WTC11 (cell line): Measurements from ENCODE around the gene ARHGEF12. TPM values are rescaled to one million over a fixed set of nuclear protein-coding genes. Genes with fewer than 3 reads are reported as not detected.
A peak's percentile ranks its signal among the peaks of the same experiment; 100 is the strongest.

ENCODE experiments used
- ATAC-seq: fragments of 200-7000 bp; cut with Tn5 transposase; 2 replicates; pipeline ENCODE4 v1.10.0; 2021; ENCODE audit warnings: mild to moderate bottlenecking, moderate library complexity
- CTCF ChIA-PET: fragments of 300-600 bp; sonication (Branson Sonifier 250); formaldehyde crosslinking; loops from one replicate; lab custom pipeline; 2021; ENCODE audit warnings: antibody characterized with exemption; lab: Charles Lee
- POLR2A ChIA-PET: fragments of 350-600 bp; sonication (Branson Sonifier 250); formaldehyde crosslinking; loops from one replicate; lab custom pipeline; 2021; ENCODE audit warnings: antibody characterized with exemption; lab: Charles Lee
- DNase-seq: peaks from one replicate; pipeline ENCODE4 v3.0.0; 2021; ENCODE audit warnings: low spot score
- H3K27ac Mint-ChIP-seq: 2 replicates; pipeline ENCODE4 v1.8.0; 2021; ENCODE audit warnings: mixed read lengths
- H3K27me3 Mint-ChIP-seq: 2 replicates; pipeline ENCODE4 v1.8.0; 2021; ENCODE audit warnings: low read depth, mild to moderate bottlenecking, moderate library complexity, mixed read lengths
- H3K36me3 Mint-ChIP-seq: 2 replicates; pipeline ENCODE4 v1.8.0; 2021; ENCODE audit warnings: mixed read lengths
- H3K4me1 Mint-ChIP-seq: 2 replicates; pipeline ENCODE4 v1.8.0; 2022; ENCODE audit warnings: mixed read lengths
- H3K4me3 Mint-ChIP-seq: 2 replicates; pipeline ENCODE4 v1.8.0; 2021; ENCODE audit warnings: mild to moderate bottlenecking, moderate library complexity, mixed read lengths
- H3K9me3 Mint-ChIP-seq: 2 replicates; pipeline ENCODE4 v1.8.0; 2021; ENCODE audit warnings: mixed read lengths
- FOXJ3 ChIP-seq: sonication (generic); formaldehyde crosslinking; IDR thresholded peaks from 2 replicates; pipeline ENCODE4 v1.9.0; 2021; ENCODE audit warnings: missing genetic modification reagents, mild to moderate bottlenecking, borderline replicate concordance
- FOXK1 ChIP-seq: sonication (generic); formaldehyde crosslinking; IDR thresholded peaks from 2 replicates; pipeline ENCODE4 v1.8.0; 2022; ENCODE audit warnings: mild to moderate bottlenecking, moderate library complexity, missing genetic modification reagents
- HMGA2 ChIP-seq: fragments of 250-450 bp; sonication (Bioruptor Pico); IDR thresholded peaks from 2 replicates; pipeline ENCODE4 v1.4.0; 2021; ENCODE audit warnings: mild to moderate bottlenecking, moderate library complexity
- JAZF1 ChIP-seq: fragments of 250-450 bp; sonication (Bioruptor Pico); IDR thresholded peaks from 2 replicates; pipeline ENCODE4 v1.9.0; 2021; ENCODE audit warnings: moderate library complexity, mild to moderate bottlenecking, inconsistent platforms
- MXD4 ChIP-seq: fragments of 250-450 bp; sonication (Bioruptor Pico); IDR thresholded peaks from 2 replicates; pipeline ENCODE4 v1.8.0; 2021; ENCODE audit warnings: mild to moderate bottlenecking, moderate library complexity, borderline replicate concordance
- NFE2L1 ChIP-seq: sonication (generic); formaldehyde crosslinking; IDR thresholded peaks from 2 replicates; pipeline ENCODE4 v1.8.1; 2023; ENCODE audit warnings: missing genetic modification reagents
- NR3C1 ChIP-seq: sonication (generic); formaldehyde crosslinking; conservative IDR thresholded peaks from 2 replicates; pipeline ENCODE4 v1.8.1; 2023; ENCODE audit warnings: low read depth, mild to moderate bottlenecking, missing genetic modification reagents
- SP1 ChIP-seq: sonication (generic); formaldehyde crosslinking; conservative IDR thresholded peaks from 2 replicates; pipeline ENCODE4 v1.8.1; 2022; ENCODE audit warnings: missing genetic modification reagents
- TCF7 ChIP-seq: sonication (generic); formaldehyde crosslinking; IDR thresholded peaks from 2 replicates; pipeline ENCODE4 v1.8.0; 2022; ENCODE audit warnings: mild to moderate bottlenecking, low read depth, missing genetic modification reagents, moderate library complexity
- ZNF219 ChIP-seq: sonication (generic); formaldehyde crosslinking; IDR thresholded peaks from 2 replicates; pipeline ENCODE4 v1.8.0; 2023; ENCODE audit warnings: missing genetic modification reagents, mild to moderate bottlenecking, borderline replicate concordance
- ZNF317 ChIP-seq: sonication (generic); formaldehyde crosslinking; IDR thresholded peaks from 2 replicates; pipeline ENCODE4 v1.8.1; 2023; ENCODE audit warnings: low read depth, mild to moderate bottlenecking, moderate library complexity, missing genetic modification reagents, borderline replicate concordance
- ZNF423 ChIP-seq: fragments of 250-450 bp; sonication (Bioruptor Pico); IDR thresholded peaks from 2 replicates; pipeline ENCODE4 v2.1.2; 2022; ENCODE audit warnings: mild to moderate bottlenecking, moderate library complexity
- total RNA-seq: library from RNA; stranded (reverse); gene quantifications from 3 replicates; pipeline ENCODE4 v1.2.3, GENCODE V29; 2021
- TF ChIP-seq, protein P1 (sequence below): sonication (generic); formaldehyde crosslinking; IDR thresholded peaks from 2 replicates; pipeline ENCODE4 v1.8.1; 2023; ENCODE audit warnings: mild to moderate bottlenecking, moderate library complexity, missing genetic modification reagents
- TF ChIP-seq, protein P2 (sequence below): sonication (generic); formaldehyde crosslinking; IDR thresholded peaks from 2 replicates; pipeline ENCODE4 v1.8.0; 2023; ENCODE audit warnings: missing genetic modification reagents
- TF ChIP-seq, protein P3 (sequence below): sonication (generic); formaldehyde crosslinking; IDR thresholded peaks from 2 replicates; pipeline ENCODE4 v1.8.0; 2022; ENCODE audit warnings: mild to moderate bottlenecking, missing genetic modification reagents
- TF ChIP-seq, protein P4 (sequence below): sonication (generic); formaldehyde crosslinking; IDR thresholded peaks from 2 replicates; pipeline ENCODE4 v1.8.0; 2023; ENCODE audit warnings: missing genetic modification reagents, mild to moderate bottlenecking, borderline replicate concordance
- TF ChIP-seq, protein P5 (sequence below): sonication (generic); formaldehyde crosslinking; IDR thresholded peaks from 2 replicates; pipeline ENCODE4 v1.8.1; 2022; ENCODE audit warnings: mild to moderate bottlenecking, moderate library complexity, missing genetic modification reagents
- TF ChIP-seq, protein P6 (sequence below): fragments of 200-600 bp; IDR thresholded peaks from 2 replicates; pipeline ENCODE4 v1.8.0; 2022; ENCODE audit warnings: antibody characterized with exemption
- TF ChIP-seq, protein P7 (sequence below): sonication (generic); formaldehyde crosslinking; IDR thresholded peaks from 2 replicates; pipeline ENCODE4 v1.8.1; 2022; ENCODE audit warnings: low read depth, missing genetic modification reagents, borderline replicate concordance
- TF ChIP-seq, protein P8 (sequence below): sonication (generic); formaldehyde crosslinking; IDR thresholded peaks from 2 replicates; pipeline ENCODE4 v1.8.0; 2023; ENCODE audit warnings: mild to moderate bottlenecking, missing genetic modification reagents

ARHGEF12 gene
- total RNA-seq, 1 experiment from 2014 or later: 35.8 TPM

DNA sequence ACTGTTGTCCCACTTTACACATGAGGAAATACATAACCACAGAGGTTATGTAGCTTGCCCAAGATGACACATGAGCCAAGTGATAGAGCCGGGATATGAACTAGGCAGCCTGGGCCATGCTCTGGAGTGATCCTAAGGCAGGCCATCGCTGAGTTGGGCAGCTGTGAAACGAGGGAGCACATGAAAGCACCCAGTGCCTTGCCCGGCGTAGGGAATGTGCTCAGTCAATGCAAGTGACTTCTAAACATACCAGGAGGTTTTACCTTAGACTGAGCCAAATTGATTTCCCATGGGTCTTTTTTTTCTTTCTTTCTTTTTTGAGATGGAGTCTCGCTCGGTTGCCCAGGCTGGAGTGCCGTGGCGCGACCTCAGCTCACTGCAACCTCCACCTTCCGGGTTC is 185.8 kb downstream of the ARHGEF12 start:
- TF ChIP-seq, protein P1, sequence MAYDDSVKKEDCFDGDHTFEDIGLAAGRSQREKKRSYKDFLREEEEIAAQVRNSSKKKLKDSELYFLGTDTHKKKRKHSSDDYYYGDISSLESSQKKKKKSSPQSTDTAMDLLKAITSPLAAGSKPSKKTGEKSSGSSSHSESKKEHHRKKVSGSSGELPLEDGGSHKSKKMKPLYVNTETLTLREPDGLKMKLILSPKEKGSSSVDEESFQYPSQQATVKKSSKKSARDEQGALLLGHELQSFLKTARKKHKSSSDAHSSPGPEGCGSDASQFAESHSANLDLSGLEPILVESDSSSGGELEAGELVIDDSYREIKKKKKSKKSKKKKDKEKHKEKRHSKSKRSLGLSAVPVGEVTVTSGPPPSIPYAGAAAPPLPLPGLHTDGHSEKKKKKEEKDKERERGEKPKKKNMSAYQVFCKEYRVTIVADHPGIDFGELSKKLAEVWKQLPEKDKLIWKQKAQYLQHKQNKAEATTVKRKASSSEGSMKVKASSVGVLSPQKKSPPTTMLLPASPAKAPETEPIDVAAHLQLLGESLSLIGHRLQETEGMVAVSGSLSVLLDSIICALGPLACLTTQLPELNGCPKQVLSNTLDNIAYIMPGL (CRISPR knock-in tag): no peak
- TF ChIP-seq, protein P2, sequence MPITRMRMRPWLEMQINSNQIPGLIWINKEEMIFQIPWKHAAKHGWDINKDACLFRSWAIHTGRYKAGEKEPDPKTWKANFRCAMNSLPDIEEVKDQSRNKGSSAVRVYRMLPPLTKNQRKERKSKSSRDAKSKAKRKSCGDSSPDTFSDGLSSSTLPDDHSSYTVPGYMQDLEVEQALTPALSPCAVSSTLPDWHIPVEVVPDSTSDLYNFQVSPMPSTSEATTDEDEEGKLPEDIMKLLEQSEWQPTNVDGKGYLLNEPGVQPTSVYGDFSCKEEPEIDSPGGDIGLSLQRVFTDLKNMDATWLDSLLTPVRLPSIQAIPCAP (CRISPR knock-in tag): no peak
- TF ChIP-seq ZNF219 (CRISPR knock-in tag): no peak
- TF ChIP-seq TCF7 (CRISPR knock-in tag): no peak
- no peak for TF ChIP-seq HMGA2 (CRISPR knock-in tag)
- no peak for TF ChIP-seq FOXK1 (CRISPR knock-in tag)
- TF ChIP-seq, protein P3, sequence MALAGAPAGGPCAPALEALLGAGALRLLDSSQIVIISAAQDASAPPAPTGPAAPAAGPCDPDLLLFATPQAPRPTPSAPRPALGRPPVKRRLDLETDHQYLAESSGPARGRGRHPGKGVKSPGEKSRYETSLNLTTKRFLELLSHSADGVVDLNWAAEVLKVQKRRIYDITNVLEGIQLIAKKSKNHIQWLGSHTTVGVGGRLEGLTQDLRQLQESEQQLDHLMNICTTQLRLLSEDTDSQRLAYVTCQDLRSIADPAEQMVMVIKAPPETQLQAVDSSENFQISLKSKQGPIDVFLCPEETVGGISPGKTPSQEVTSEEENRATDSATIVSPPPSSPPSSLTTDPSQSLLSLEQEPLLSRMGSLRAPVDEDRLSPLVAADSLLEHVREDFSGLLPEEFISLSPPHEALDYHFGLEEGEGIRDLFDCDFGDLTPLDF (CRISPR knock-in tag): no peak
- TF ChIP-seq, protein P4, sequence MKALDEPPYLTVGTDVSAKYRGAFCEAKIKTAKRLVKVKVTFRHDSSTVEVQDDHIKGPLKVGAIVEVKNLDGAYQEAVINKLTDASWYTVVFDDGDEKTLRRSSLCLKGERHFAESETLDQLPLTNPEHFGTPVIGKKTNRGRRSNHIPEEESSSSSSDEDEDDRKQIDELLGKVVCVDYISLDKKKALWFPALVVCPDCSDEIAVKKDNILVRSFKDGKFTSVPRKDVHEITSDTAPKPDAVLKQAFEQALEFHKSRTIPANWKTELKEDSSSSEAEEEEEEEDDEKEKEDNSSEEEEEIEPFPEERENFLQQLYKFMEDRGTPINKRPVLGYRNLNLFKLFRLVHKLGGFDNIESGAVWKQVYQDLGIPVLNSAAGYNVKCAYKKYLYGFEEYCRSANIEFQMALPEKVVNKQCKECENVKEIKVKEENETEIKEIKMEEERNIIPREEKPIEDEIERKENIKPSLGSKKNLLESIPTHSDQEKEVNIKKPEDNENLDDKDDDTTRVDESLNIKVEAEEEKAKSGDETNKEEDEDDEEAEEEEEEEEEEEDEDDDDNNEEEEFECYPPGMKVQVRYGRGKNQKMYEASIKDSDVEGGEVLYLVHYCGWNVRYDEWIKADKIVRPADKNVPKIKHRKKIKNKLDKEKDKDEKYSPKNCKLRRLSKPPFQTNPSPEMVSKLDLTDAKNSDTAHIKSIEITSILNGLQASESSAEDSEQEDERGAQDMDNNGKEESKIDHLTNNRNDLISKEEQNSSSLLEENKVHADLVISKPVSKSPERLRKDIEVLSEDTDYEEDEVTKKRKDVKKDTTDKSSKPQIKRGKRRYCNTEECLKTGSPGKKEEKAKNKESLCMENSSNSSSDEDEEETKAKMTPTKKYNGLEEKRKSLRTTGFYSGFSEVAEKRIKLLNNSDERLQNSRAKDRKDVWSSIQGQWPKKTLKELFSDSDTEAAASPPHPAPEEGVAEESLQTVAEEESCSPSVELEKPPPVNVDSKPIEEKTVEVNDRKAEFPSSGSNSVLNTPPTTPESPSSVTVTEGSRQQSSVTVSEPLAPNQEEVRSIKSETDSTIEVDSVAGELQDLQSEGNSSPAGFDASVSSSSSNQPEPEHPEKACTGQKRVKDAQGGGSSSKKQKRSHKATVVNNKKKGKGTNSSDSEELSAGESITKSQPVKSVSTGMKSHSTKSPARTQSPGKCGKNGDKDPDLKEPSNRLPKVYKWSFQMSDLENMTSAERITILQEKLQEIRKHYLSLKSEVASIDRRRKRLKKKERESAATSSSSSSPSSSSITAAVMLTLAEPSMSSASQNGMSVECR: no peak
- no peak for TF ChIP-seq JAZF1
- TF ChIP-seq, protein P5, sequence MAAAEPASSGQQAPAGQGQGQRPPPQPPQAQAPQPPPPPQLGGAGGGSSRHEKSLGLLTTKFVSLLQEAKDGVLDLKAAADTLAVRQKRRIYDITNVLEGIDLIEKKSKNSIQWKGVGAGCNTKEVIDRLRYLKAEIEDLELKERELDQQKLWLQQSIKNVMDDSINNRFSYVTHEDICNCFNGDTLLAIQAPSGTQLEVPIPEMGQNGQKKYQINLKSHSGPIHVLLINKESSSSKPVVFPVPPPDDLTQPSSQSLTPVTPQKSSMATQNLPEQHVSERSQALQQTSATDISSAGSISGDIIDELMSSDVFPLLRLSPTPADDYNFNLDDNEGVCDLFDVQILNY (CRISPR knock-in tag): no peak

DNA sequence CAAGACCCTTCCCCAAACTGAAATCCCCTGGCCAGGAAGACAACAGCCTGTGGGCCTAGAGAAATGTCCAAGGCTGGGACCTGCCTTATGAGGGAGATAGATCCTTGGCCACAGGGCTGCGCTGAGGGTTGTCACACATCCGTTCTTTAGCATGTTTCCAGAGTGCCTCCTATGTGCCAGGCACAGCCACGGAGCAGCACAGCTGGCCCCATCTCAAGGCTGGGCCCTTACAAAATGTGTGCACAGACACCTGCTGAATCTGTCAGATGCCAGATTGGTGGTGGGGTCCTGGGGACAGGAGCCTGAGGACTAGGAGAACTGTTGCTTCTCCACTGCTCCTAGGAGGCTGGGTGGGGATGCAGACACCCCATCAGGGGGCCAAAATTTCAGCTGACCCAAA is 186.5 kb downstream of the ARHGEF12 start:
- Mint-ChIP-seq H3K27me3 (no peaks in the 10 kb centered on the region), H3K9me3 (no peaks in the 10 kb centered on the region), H3K27ac (0 out of 2 replicates have a peak overlapping the region, but pooled peaks have one; percentile 41), H3K4me1 (peaks cover 50% of the 10 kb centered on the region), H3K36me3 (no peaks in the 10 kb centered on the region), H3K4me3 (no peak overlapping the region)
- ChIA-PET CTCF (interaction anchor here (0.9 to 1.4 kb wide), 5 partner anchors 11 to 162 kb away, joined by 3 to 13 read pairs (median 5); partner anchors contain the start of gene GRIK4), POLR2A (no interaction called here)
- no peak for DNase-seq
- no peak for ATAC-seq
- no peak for TF ChIP-seq NR3C1 (CRISPR knock-in tag)
- TF ChIP-seq SP1 (CRISPR knock-in tag): no peak
- TF ChIP-seq, protein P6, sequence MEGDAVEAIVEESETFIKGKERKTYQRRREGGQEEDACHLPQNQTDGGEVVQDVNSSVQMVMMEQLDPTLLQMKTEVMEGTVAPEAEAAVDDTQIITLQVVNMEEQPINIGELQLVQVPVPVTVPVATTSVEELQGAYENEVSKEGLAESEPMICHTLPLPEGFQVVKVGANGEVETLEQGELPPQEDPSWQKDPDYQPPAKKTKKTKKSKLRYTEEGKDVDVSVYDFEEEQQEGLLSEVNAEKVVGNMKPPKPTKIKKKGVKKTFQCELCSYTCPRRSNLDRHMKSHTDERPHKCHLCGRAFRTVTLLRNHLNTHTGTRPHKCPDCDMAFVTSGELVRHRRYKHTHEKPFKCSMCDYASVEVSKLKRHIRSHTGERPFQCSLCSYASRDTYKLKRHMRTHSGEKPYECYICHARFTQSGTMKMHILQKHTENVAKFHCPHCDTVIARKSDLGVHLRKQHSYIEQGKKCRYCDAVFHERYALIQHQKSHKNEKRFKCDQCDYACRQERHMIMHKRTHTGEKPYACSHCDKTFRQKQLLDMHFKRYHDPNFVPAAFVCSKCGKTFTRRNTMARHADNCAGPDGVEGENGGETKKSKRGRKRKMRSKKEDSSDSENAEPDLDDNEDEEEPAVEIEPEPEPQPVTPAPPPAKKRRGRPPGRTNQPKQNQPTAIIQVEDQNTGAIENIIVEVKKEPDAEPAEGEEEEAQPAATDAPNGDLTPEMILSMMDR: no peak
- TF ChIP-seq ZNF317: no peak
- TF ChIP-seq, protein P7, sequence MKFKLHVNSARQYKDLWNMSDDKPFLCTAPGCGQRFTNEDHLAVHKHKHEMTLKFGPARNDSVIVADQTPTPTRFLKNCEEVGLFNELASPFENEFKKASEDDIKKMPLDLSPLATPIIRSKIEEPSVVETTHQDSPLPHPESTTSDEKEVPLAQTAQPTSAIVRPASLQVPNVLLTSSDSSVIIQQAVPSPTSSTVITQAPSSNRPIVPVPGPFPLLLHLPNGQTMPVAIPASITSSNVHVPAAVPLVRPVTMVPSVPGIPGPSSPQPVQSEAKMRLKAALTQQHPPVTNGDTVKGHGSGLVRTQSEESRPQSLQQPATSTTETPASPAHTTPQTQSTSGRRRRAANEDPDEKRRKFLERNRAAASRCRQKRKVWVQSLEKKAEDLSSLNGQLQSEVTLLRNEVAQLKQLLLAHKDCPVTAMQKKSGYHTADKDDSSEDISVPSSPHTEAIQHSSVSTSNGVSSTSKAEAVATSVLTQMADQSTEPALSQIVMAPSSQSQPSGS (CRISPR knock-in tag): no peak
- TF ChIP-seq JAZF1: no peak
- no peak for TF ChIP-seq MXD4 (CRISPR knock-in tag)
- TF ChIP-seq, protein P8, sequence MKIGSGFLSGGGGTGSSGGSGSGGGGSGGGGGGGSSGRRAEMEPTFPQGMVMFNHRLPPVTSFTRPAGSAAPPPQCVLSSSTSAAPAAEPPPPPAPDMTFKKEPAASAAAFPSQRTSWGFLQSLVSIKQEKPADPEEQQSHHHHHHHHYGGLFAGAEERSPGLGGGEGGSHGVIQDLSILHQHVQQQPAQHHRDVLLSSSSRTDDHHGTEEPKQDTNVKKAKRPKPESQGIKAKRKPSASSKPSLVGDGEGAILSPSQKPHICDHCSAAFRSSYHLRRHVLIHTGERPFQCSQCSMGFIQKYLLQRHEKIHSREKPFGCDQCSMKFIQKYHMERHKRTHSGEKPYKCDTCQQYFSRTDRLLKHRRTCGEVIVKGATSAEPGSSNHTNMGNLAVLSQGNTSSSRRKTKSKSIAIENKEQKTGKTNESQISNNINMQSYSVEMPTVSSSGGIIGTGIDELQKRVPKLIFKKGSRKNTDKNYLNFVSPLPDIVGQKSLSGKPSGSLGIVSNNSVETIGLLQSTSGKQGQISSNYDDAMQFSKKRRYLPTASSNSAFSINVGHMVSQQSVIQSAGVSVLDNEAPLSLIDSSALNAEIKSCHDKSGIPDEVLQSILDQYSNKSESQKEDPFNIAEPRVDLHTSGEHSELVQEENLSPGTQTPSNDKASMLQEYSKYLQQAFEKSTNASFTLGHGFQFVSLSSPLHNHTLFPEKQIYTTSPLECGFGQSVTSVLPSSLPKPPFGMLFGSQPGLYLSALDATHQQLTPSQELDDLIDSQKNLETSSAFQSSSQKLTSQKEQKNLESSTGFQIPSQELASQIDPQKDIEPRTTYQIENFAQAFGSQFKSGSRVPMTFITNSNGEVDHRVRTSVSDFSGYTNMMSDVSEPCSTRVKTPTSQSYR (CRISPR knock-in tag): no peak
- TF ChIP-seq NFE2L1 (CRISPR knock-in tag): no peak
- TF ChIP-seq FOXJ3: no peak
- TF ChIP-seq ZNF423 (CRISPR knock-in tag): no peak

More for the DNA sequence above, 185.8 kb downstream of the ARHGEF12 start:
- no peak overlapping the region for H3K4me3 Mint-ChIP-seq
- ATAC-seq (no peak), DNase-seq (no peak)
- H3K27ac Mint-ChIP-seq: no peak overlapping the region
- H3K27me3 Mint-ChIP-seq: no peaks in the 10 kb centered on the region
- H3K9me3 Mint-ChIP-seq: no peaks in the 10 kb centered on the region
- ChIA-PET CTCF (no interaction called here), POLR2A (no interaction called here)
- H3K4me1 Mint-ChIP-seq: peaks cover 52% of the 10 kb centered on the region
- no peaks in the 10 kb centered on the region for H3K36me3 Mint-ChIP-seq
